ENCODE results near the gene LRRC75A.

LRRC75A gene

GRCh38 chr17:16459855-16460550 lies 32.0 kb downstream of the LRRC75A start:
- Histone ChIP-seq H3K27me3 (ENCODE audit: control insufficient read depth, insufficient read depth, low read length) (no peaks in the 10 kb centered on the region), H3K4me2 (ENCODE audit: low read length) (no peak overlapping the region), H3K79me2 (no peaks in the 10 kb centered on the region), H3K36me3 (ENCODE audit: control insufficient read depth, insufficient read depth, low read length) (no peaks in the 10 kb centered on the region), H3K9ac (no peak overlapping the region), H3K9me3 (ENCODE audit: control insufficient read depth, low read length) (no peaks in the 10 kb centered on the region), H3K4me3 (ENCODE audit: low read depth, low read length) (no peak overlapping the region), H2AFZ (no peak overlapping the region), H3K4me1 (peaks cover 3% of the 10 kb centered on the region), H3K27ac (no peak overlapping the region)
- TF ChIP-seq CTCF (IDR thresholded peaks at IDR 0.05), result no peak

- Histone ChIP-seq H3K9me3 (ENCODE audit: control insufficient read depth, low read length) (no peaks in the 10 kb centered on the region), H3K9ac (no peak overlapping the region), H3K4me1 (peaks cover 3% of the 10 kb centered on the region), H3K4me3 (ENCODE audit: low read depth, low read length) (no peak overlapping the region), H3K27me3 (ENCODE audit: control insufficient read depth, insufficient read depth, low read length) (no peaks in the 10 kb centered on the region), H3K79me2 (no peaks in the 10 kb centered on the region), H3K4me2 (ENCODE audit: low read length) (no peak overlapping the region), H3K27ac (no peak overlapping the region), H2AFZ (no peak overlapping the region), H3K36me3 (ENCODE audit: control insufficient read depth, insufficient read depth, low read length) (no peaks in the 10 kb centered on the region)
- TF ChIP-seq CTCF (IDR thresholded peaks at IDR 0.05), result no peak
Observed at GRCh38 chr17:16459271-16459670, 32.7 kb downstream of the LRRC75A start.

- no peaks in the 10 kb centered on the region for H3K9me3 ChIP-seq (ENCODE audit: control insufficient read depth, low read length)
- H3K4me2 ChIP-seq (ENCODE audit: low read length), result no peak overlapping the region
- no peak overlapping the region for H2AFZ ChIP-seq
- H3K27ac ChIP-seq, result no peak overlapping the region
- no peaks in the 10 kb centered on the region for H3K27me3 ChIP-seq (ENCODE audit: control insufficient read depth, insufficient read depth, low read length)
- no peak overlapping the region for H3K9ac ChIP-seq
- H3K4me3 ChIP-seq (ENCODE audit: low read depth, low read length), result no peak overlapping the region
- H3K79me2 ChIP-seq, result no peaks in the 10 kb centered on the region
- H3K36me3 ChIP-seq (ENCODE audit: control insufficient read depth, insufficient read depth, low read length), result no peaks in the 10 kb centered on the region
- H3K4me1 ChIP-seq, result peaks cover 3% of the 10 kb centered on the region
- no peak for TF ChIP-seq CTCF (IDR thresholded peaks at IDR 0.05)
Observed at GRCh38 chr17:16456742-16457316, 35.2 kb downstream of the LRRC75A start.

GRCh38 chr17:16455997-16456741 lies 35.8 kb downstream of the LRRC75A start:
- Histone ChIP-seq H3K4me1 (peaks cover 3% of the 10 kb centered on the region), H3K9me3 (ENCODE audit: control insufficient read depth, low read length) (no peaks in the 10 kb centered on the region), H3K9ac (no peak overlapping the region)

More at GRCh38 chr17:16455997-16456741, 35.8 kb downstream of the LRRC75A start:
- Histone ChIP-seq H2AFZ (no peak overlapping the region), H3K4me3 (ENCODE audit: low read depth, low read length) (no peak overlapping the region), H3K27ac (no peak overlapping the region), H3K4me2 (ENCODE audit: low read length) (no peak overlapping the region), H3K36me3 (ENCODE audit: control insufficient read depth, insufficient read depth, low read length) (no peaks in the 10 kb centered on the region), H3K27me3 (ENCODE audit: control insufficient read depth, insufficient read depth, low read length) (no peaks in the 10 kb centered on the region), H3K79me2 (no peaks in the 10 kb centered on the region)
- no peak for TF ChIP-seq CTCF (IDR thresholded peaks at IDR 0.05)
